Stimulated activated naive CD4-positive, alpha-beta T cell treated with Interleukin-2 at 50 U/mL for 16 hours (primary cell): Measurements from ENCODE around the gene TNIP2.

Experiments
- DNase-seq: peaks from one replicate; lab custom pipeline; 2025; lab: John Stamatoyannopoulos, UW

Gene TNIP2

GRCh38 chr4:2716236-2716635 lies 39.9 kb downstream of the TNIP2 start:
- no peak for DNase-seq

GRCh38 chr4:2715426-2715825 lies 40.7 kb downstream of the TNIP2 start:
- no peak for DNase-seq

GRCh38 chr4:2714918-2715317 lies 41.2 kb downstream of the TNIP2 start:
- no peak for DNase-seq

- DNase-seq = peak; percentile 28
Measured at GRCh38 chr4:2714061-2714770, 41.9 kb downstream of the TNIP2 start.

- no peak for DNase-seq
Measured at GRCh38 chr4:2713337-2713736, 42.8 kb downstream of the TNIP2 start.

- DNase-seq = no peak
Measured at GRCh38 chr4:2712261-2712842, 43.8 kb downstream of the TNIP2 start.

- DNase-seq = no peak
Measured at GRCh38 chr4:2702770-2703169, 53.4 kb downstream of the TNIP2 start.

- no peak for DNase-seq
Measured at GRCh38 chr4:2702361-2702760, 53.8 kb downstream of the TNIP2 start.

- no peak for DNase-seq
Measured at GRCh38 chr4:2700031-2700430, 56.1 kb downstream of the TNIP2 start.

- DNase-seq = no peak
Measured at GRCh38 chr4:2699534-2699933, 56.6 kb downstream of the TNIP2 start.

GRCh38 chr4:2698951-2699505 lies 57.1 kb downstream of the TNIP2 start:
- no peak for DNase-seq

- no peak for DNase-seq
Measured at GRCh38 chr4:2698504-2698903, 57.6 kb downstream of the TNIP2 start.

- no peak for DNase-seq
Measured at GRCh38 chr4:2697995-2698414, 58.1 kb downstream of the TNIP2 start.

- no peak for DNase-seq
Measured at GRCh38 chr4:2696423-2696822, 59.7 kb downstream of the TNIP2 start.

GRCh38 chr4:2695346-2696060 lies 60.6 kb downstream of the TNIP2 start:
- no peak for DNase-seq

- DNase-seq = no peak
Measured at GRCh38 chr4:2694691-2695090, 61.4 kb downstream of the TNIP2 start.

- no peak for DNase-seq
Measured at GRCh38 chr4:2691952-2692435, 64.1 kb downstream of the TNIP2 start.
